Activated CD4-positive, alpha-beta T cell treated with anti-CD3 and anti-CD28 coated beads for 36 hours (primary cell): ENCODE data around the gene GNG2. TPM values are rescaled to one million over a fixed set of nuclear protein-coding genes. Genes with fewer than 3 reads are reported as not detected.

Experiments
- ATAC-seq: fragments of 200-7000 bp; cut with Tn5 transposase; one replicate; pipeline ENCODE4 v1.10.0; 2021; ENCODE audit warnings: mild to moderate bottlenecking, moderate library complexity
- CTCF ChIA-PET: fragments of 350-600 bp; sonication (Branson Sonifier 250); formaldehyde crosslinking; loops from one replicate; lab custom pipeline; 2021; ENCODE audit warnings: antibody characterized with exemption; lab: Charles Lee
- POLR2A ChIA-PET: fragments of 350-600 bp; sonication (Branson Sonifier 250); formaldehyde crosslinking; loops from one replicate; lab custom pipeline; 2021; ENCODE audit warnings: antibody characterized with exemption, inconsistent platforms; lab: Charles Lee
- DNase-seq: peaks from one replicate; pipeline ENCODE4 v3.0.0-alpha.2; 2020
- H3K27ac Mint-ChIP-seq: one replicate; pipeline ENCODE4 v1.8.0; 2021; ENCODE audit warnings: mixed read lengths
- H3K27me3 Mint-ChIP-seq: one replicate; pipeline ENCODE4 v1.8.0; 2021; ENCODE audit warnings: mixed read lengths
- H3K36me3 Mint-ChIP-seq: one replicate; pipeline ENCODE4 v1.8.0; 2021; ENCODE audit warnings: low read depth, mixed read lengths
- H3K4me1 Mint-ChIP-seq: one replicate; pipeline ENCODE4 v1.8.0; 2021; ENCODE audit warnings: mixed read lengths
- H3K4me3 Mint-ChIP-seq: one replicate; pipeline ENCODE4 v1.8.0; 2021; ENCODE audit warnings: mild to moderate bottlenecking, moderate library complexity, mixed read lengths
- H3K9me3 Mint-ChIP-seq: one replicate; pipeline ENCODE4 v1.8.0; 2021; ENCODE audit warnings: low read depth, mixed read lengths
- intact Hi-C, 2 experiments: fragments of 100-400 bp; cut with DNase I in 1 of 2; cut with micrococcal nuclease in 1 of 2; formaldehyde crosslinking; loops; one replicate each; pipeline versions ENCODE4 v1.14.2 to v1.15.1; 2022 to 2024; cut with DNase I, micrococcal nuclease
- total RNA-seq, 2 experiments: library from RNA; stranded (reverse); gene quantifications; one replicate each; pipeline ENCODE4 v1.2.3, GENCODE V29; 2021

Gene GNG2
- total RNA-seq, 2 experiments from 2014 or later = 133 to 136 TPM

DNA sequence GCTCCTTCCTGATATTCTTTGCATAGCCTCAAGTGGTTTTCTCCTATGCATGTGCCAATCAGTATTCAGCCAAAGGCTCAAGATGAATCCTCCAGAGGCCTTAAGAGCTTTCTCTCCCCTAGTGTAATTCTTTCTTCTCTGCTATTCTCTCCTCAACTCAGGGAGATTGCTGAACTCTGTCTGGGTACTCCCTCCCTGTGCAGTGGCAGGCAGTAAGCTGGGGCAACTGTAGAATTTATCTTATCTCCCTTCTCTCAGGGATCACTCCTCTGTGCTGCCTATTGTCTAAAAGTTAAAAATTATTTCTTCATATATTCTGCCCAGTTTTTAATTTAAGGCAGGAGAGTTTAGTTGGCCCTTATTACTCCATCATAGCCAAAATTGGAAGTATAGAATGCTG is 100.5 kb downstream of the GNG2 start:
- CTCF ChIA-PET = no interaction called here
- Mint-ChIP-seq H3K4me1 (peaks cover 48% of the 10 kb centered on the region), H3K36me3 (peaks cover 65% of the 10 kb centered on the region), H3K27me3 (no peaks in the 10 kb centered on the region), H3K27ac (no peak overlapping the region), H3K9me3 (peaks cover 31% of the 10 kb centered on the region), H3K4me3 (no peak overlapping the region)
- intact Hi-C loops = no loop called here
- no peak for ATAC-seq
- DNase-seq = no peak
- POLR2A ChIA-PET = no interaction called here

DNA sequence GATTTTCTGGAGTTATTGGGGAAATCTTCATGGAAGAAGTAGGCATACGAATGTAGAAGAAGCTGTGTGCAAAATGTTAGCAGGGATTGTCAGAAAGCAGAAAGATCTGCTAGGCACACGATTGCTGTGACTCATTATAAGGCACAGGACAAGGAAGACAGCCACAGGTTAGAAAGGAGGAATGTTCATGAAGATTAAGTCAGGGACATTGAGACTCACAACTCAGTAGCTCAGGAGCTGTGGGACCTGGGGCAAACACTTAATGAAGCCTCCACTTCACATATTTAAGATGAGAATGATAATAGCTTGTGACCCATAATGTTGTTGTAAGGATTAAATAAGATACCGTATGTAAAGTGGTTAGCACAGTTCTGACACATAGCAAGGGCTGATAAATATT is 102.3 kb downstream of the GNG2 start:
- H3K27ac Mint-ChIP-seq = peak overlapping the region; percentile 81
- DNase-seq = no peak
- no peak overlapping the region for H3K4me3 Mint-ChIP-seq
- ChIA-PET CTCF (interaction anchor here (0.5 to 12.0 kb wide), 5 partner anchors 8 to 186 kb away, joined by 3 to 92 read pairs (median 4); no protein-coding TSS in a partner anchor), POLR2A (no interaction called here)
- intact Hi-C loops = no loop called here
- H3K36me3 Mint-ChIP-seq = peaks cover 50% of the 10 kb centered on the region
- ATAC-seq = no peak
- no peaks in the 10 kb centered on the region for H3K27me3 Mint-ChIP-seq
- peaks cover 24% of the 10 kb centered on the region for H3K9me3 Mint-ChIP-seq
- H3K4me1 Mint-ChIP-seq = peaks cover 48% of the 10 kb centered on the region

DNA sequence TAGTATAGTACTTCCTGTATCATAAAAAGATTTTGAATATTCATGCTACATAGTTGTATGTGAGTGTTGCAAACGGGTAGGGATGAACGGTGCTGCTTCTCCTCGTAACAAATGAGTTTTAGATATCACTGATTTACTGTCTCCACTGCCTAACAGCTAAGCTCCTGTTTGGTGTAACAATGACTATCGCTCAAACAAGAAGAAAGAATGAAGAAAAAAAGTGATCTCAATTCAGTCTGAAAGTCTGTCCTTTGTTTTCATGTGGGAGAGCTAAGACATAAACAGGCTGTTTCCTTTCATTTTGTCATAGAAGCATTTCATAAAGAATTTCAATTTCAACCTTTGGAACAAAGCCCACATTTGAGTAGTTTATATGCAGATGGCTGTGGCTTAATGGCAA is 102.9 kb downstream of the GNG2 start:
- POLR2A ChIA-PET = no interaction called here
- Mint-ChIP-seq H3K27me3 (no peaks in the 10 kb centered on the region), H3K27ac (peak overlapping the region; percentile 81), H3K9me3 (peaks cover 21% of the 10 kb centered on the region), H3K4me1 (peaks cover 48% of the 10 kb centered on the region), H3K36me3 (peaks cover 46% of the 10 kb centered on the region), H3K4me3 (peak overlapping the region; percentile 56)
- DNase-seq (no peak), ATAC-seq (peak; percentile 65)
- intact Hi-C loops = no loop called here
- CTCF ChIA-PET = interaction anchor here (0.7 to 12.0 kb wide), 4 partner anchors 11 to 35 kb away, joined by 3 to 92 read pairs (median 4); no protein-coding TSS in a partner anchor

DNA sequence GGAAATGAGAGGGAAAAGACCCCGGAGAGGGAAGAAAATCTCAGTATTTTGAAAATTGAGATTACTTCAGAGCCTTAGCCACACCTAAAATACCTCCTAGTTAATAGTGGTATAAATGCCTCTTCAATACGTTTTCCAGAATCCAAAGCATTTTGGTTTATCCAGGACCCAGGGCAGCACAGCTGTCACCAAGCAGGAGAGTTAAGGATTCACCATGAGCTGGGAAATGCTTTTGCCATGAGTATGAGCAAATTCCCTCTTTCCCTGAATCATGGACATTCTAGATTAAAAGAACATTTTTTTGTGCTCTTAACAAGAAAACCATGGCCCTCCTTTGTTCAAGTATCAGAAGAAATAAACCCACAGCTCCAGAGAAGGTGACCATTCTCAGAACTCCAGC is 107.1 kb downstream of the GNG2 start:
- ATAC-seq = no peak
- CTCF ChIA-PET = interaction anchor here (0.9 to 12.0 kb wide), 2 partner anchors 8 to 12 kb away, joined by 3 to 92 read pairs; no protein-coding TSS in a partner anchor
- Mint-ChIP-seq H3K36me3 (peaks cover 16% of the 10 kb centered on the region), H3K27ac (no peak overlapping the region), H3K9me3 (no peaks in the 10 kb centered on the region), H3K4me1 (peaks cover 13% of the 10 kb centered on the region), H3K4me3 (no peak overlapping the region), H3K27me3 (no peaks in the 10 kb centered on the region)
- intact Hi-C loops = no loop called here
- POLR2A ChIA-PET = interaction anchor here (0.6 to 0.7 kb wide), 3 partner anchors 111 to 272 kb away, joined by 3 to 6 read pairs (median 5); no protein-coding TSS in a partner anchor
- DNase-seq = no peak

DNA sequence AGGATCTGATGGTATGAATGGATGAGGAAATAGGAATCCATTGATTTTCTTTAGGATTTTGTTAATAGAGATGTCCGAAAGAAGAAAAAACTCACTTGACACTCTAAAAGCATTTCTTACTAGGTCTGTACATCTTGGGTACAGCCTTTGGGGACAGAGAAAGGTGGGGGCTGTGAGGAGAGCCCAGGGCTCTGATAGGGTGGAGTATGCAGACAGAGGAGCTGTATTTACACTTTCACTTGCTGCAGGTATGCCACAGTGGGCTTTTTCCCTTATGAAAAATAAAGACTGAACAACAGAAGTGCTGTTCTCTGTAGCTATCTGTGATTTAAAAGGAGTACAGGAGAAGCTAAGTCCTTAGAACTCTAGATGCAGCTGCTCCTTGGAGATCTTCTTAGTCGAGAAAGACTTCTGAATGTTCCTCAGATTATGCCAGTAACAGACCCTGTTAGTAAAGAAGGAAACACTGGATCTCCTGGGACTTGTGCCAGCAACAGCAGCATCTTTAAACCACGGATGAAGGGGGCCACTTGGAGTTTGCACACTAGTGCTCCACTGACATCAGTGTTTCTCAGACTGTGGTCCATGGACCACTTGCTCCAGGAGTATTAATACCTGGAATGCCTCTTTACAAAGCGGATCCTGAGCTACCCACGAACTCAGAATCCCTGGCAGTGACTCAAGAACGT is 109.6 kb downstream of the GNG2 start:
- peaks cover 6% of the 10 kb centered on the region for H3K36me3 Mint-ChIP-seq
- intact Hi-C loops = no loop called here
- H3K27me3 Mint-ChIP-seq = no peaks in the 10 kb centered on the region
- ChIA-PET CTCF (interaction anchor here (0.7 to 12.0 kb wide), 4 partner anchors 7 to 192 kb away, joined by 3 to 92 read pairs (median 4); no protein-coding TSS in a partner anchor), POLR2A (no interaction called here)
- DNase-seq (no peak), ATAC-seq (no peak)
- no peak overlapping the region for H3K4me3 Mint-ChIP-seq
- no peaks in the 10 kb centered on the region for H3K4me1 Mint-ChIP-seq
- no peak overlapping the region for H3K27ac Mint-ChIP-seq
- H3K9me3 Mint-ChIP-seq = no peaks in the 10 kb centered on the region

DNA sequence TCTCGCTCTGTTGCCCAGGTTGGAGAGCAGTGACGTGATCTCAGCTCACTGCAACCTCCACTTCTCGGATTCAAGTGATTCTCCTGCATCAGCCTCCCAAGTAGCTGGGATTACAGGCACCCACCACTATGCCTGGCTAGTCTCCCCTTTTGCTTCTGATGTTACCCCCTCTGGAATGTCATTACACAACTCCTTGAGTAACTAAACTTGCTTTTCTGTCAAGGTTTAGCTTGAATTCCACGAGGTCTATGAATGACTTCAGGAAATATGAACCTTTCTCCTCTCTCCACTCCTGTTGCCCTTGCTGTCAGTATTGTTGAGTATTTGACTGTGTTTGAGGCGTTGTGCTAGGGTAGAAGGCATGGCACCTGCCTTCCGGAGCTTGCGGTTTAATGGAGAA is 112.2 kb downstream of the GNG2 start:
- H3K27ac Mint-ChIP-seq = no peak overlapping the region

DNA sequence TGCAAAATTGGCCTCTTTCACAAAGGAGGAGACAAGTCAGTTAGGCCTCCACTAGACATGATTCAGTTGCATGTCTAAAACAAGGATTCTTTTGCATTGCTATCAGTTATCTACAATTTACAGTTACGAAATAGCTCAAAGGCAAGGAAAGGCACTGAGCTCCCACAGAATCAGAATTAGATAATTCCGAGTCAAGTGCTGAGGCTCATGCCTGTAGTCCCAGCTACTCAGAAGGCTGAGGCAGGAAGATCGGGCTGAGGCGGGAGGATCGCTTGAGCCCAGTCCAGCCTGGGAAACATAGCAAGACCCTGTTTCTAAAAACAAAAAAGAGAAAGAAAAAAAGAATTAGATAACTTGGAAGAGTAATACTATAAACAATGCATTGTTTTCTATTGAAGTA is 116.7 kb downstream of the GNG2 start:
- DNase-seq (no peak), ATAC-seq (no peak)
- peaks cover 9% of the 10 kb centered on the region for H3K4me1 Mint-ChIP-seq
- H3K36me3 Mint-ChIP-seq = no peaks in the 10 kb centered on the region
- intact Hi-C loops = loop anchor here (5.0 kb wide), 3 partner anchors 115 to 695 kb away; partner anchors contain the start of gene GNG2 (in 2 of the 2)
- ChIA-PET POLR2A (no interaction called here), CTCF (interaction anchor here (0.6 to 9.0 kb wide), 10 partner anchors 10 to 213 kb away, joined by 3 to 92 read pairs (median 7); partner anchors contain the start of gene GNG2)
- H3K4me3 Mint-ChIP-seq = no peak overlapping the region
- H3K27ac Mint-ChIP-seq = no peak overlapping the region
- no peaks in the 10 kb centered on the region for H3K9me3 Mint-ChIP-seq
- peaks cover 1% of the 10 kb centered on the region for H3K27me3 Mint-ChIP-seq

More for the DNA sequence above, 112.2 kb downstream of the GNG2 start:
- H3K27me3 Mint-ChIP-seq = no peaks in the 10 kb centered on the region
- ATAC-seq (no peak), DNase-seq (no peak)
- peaks cover 4% of the 10 kb centered on the region for H3K36me3 Mint-ChIP-seq
- intact Hi-C loops = no loop called here
- H3K4me3 Mint-ChIP-seq = no peak overlapping the region
- no peaks in the 10 kb centered on the region for H3K4me1 Mint-ChIP-seq
- ChIA-PET POLR2A (no interaction called here), CTCF (interaction anchor here (0.6 to 12.0 kb wide), 4 partner anchors 7 to 193 kb away, joined by 3 to 92 read pairs (median 4); no protein-coding TSS in a partner anchor)
- H3K9me3 Mint-ChIP-seq = no peaks in the 10 kb centered on the region

DNA sequence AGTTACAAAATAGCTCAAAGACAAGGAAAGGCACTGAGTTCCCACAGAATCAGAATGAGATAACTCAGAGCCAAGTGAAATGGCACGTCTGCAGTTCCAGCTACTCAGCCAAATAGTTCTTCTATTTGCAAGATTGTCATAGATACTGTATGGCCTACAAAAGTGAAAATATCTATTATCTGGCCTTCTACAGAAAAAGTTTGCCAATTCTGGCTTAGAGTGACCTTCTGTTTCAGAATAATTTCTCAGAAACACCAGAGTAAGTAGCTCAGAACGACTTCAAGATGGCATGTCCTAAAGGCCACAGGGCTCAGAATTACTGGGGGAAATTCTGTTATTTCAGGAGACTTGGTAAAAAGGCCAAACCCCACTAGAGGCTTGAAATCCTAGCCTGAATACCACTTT is 118.3 kb downstream of the GNG2 start:
- ChIA-PET POLR2A (interaction anchor here (0.6 kb wide), 2 partner anchors 97 to 115 kb away, joined by 3 read pairs; no protein-coding TSS in a partner anchor), CTCF (interaction anchor here (0.6 to 9.0 kb wide), 45 partner anchors 9 to 574 kb away, joined by 3 to 92 read pairs (median 4); partner anchors contain the start of genes GNG2, GPR137C and TXNDC16)
- ATAC-seq = no peak
- Mint-ChIP-seq H3K36me3 (no peaks in the 10 kb centered on the region), H3K4me1 (peaks cover 9% of the 10 kb centered on the region), H3K4me3 (no peak overlapping the region), H3K27ac (no peak overlapping the region), H3K9me3 (no peaks in the 10 kb centered on the region), H3K27me3 (peaks cover 1% of the 10 kb centered on the region)
- intact Hi-C loops = loop anchor here (1.0 to 5.0 kb wide), 5 partner anchors 116 to 696 kb away; partner anchors contain the start of gene GNG2 (in 2 of the 2)
- DNase-seq = no peak

DNA sequence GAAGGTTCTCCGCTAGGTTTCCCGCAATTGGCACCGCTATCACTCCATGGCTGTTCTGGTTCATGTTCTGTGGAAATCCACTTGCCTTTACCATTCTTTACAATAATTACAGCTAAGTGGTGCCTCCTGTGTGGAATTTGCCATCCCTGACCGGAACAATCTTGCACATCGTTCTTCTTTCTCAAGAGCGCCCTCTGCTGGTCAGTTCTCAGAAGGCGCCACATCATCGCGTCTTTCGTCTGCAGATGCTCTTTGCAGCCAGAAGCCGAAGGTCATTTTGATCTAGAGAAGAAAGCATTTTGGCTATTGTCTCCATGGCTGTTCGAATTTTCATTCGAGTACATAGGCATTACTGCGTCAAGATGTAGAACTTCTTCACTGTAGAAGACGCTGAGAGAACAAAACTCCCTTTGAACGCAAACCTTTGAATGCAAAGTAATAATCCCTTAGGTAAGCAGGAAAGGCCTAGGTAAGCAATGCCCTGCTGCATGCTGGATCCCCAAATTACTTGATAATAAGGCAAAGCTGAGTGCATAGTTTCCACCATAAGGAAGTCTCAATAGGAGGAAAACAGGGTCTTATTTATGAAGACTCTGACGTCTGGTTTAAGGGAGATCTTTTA is 118.8 kb downstream of the GNG2 start:
- ATAC-seq = peak; percentile 67
- Mint-ChIP-seq H3K4me3 (no peak overlapping the region), H3K4me1 (peaks cover 9% of the 10 kb centered on the region), H3K27ac (no peak overlapping the region), H3K27me3 (peaks cover 1% of the 10 kb centered on the region), H3K9me3 (no peaks in the 10 kb centered on the region), H3K36me3 (no peaks in the 10 kb centered on the region)
- POLR2A ChIA-PET = interaction anchor here (0.6 kb wide), 1 partner anchor 97 kb away, joined by 3 read pairs; no protein-coding TSS in a partner anchor
- CTCF ChIA-PET = interaction anchor here (0.6 to 9.0 kb wide), 52 partner anchors 9 to 573 kb away, joined by 3 to 92 read pairs (median 4); partner anchors contain the start of genes GNG2, GPR137C and TXNDC16
- DNase-seq = peak; percentile 90
- intact Hi-C loops = loop anchor here (1.0 to 5.0 kb wide), 5 partner anchors 117 to 697 kb away; partner anchors contain the start of gene GNG2 (in 2 of the 2)

DNA sequence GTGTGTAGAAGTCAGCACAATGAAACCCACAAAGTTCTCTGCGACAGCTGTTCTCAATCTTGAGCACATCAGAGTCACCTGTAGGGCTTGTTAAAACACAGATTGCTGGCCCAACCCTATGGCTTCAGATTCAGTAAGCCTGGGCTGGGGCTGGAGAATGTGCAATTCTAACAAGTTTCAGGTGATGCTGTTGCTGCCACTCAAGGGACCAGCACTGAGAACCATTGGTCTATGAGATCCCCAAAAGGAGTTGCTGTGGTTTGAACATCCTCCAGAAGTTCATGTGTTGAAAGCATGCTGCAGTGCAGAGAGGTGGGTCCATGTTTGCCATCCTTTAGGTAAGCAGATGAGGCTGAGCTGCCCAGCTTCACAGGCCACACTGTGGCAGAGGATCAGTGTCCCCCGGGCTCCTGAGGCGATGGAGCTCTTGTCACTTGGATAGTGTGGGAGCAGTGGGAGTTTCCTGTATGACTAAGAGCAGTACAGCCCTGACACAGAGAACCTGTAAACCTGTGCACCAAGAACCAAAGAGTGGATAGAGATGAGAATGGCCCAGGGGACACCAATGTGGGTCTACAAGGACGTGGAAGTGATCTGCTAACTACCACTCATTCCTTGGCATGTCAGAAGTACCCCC is 120.9 kb downstream of the GNG2 start:
- intact Hi-C loops = loop anchor here (10.0 kb wide), 3 partner anchors 327 to 887 kb away; partner anchors contain the start of genes FRMD6 (in 1 of the 2) and TRIM9 (in 1 of the 2)

More for the DNA sequence above, 120.9 kb downstream of the GNG2 start:
- ATAC-seq = peak; percentile 61
- Mint-ChIP-seq H3K4me3 (no peak overlapping the region), H3K27me3 (peaks cover 1% of the 10 kb centered on the region), H3K27ac (no peak overlapping the region), H3K4me1 (peaks cover 9% of the 10 kb centered on the region), H3K9me3 (no peaks in the 10 kb centered on the region), H3K36me3 (no peaks in the 10 kb centered on the region)
- POLR2A ChIA-PET = no interaction called here
- DNase-seq = peak; percentile 15
- CTCF ChIA-PET = interaction anchor here (0.6 to 9.0 kb wide), 3 partner anchors 14 to 327 kb away, joined by 3 to 92 read pairs (median 22); no protein-coding TSS in a partner anchor
